ENCODE data around the gene TMBIM1.

Gene TMBIM1

GRCh38 chr2:218235017-218235416 lies 57.3 kb downstream of the TMBIM1 start:
- DNase-seq (ENCODE audit: low spot score), result no peak
- Histone ChIP-seq H3K4me3 (no peak overlapping the region), H3K27ac (no peak overlapping the region)
- no peak for TF ChIP-seq CTCF (IDR thresholded peaks at IDR 0.05)

- H3K4me3 ChIP-seq, result no peak overlapping the region
- no peak for TF ChIP-seq CTCF (IDR thresholded peaks at IDR 0.05)
- H3K27ac ChIP-seq, result no peak overlapping the region
- DNase-seq (ENCODE audit: low spot score), result no peak
Measured at GRCh38 chr2:218234521-218234920, 57.8 kb downstream of the TMBIM1 start.

- DNase-seq (ENCODE audit: low spot score), result no peak
- H3K27ac ChIP-seq, result no peak overlapping the region
- H3K4me3 ChIP-seq, result no peak overlapping the region
- TF ChIP-seq CTCF (IDR thresholded peaks at IDR 0.05), result no peak
Measured at GRCh38 chr2:218233543-218233942, 58.8 kb downstream of the TMBIM1 start.

- peak overlapping the region in 1 of 2 donors; percentile 2 for H3K27ac ChIP-seq
- TF ChIP-seq CTCF (IDR thresholded peaks at IDR 0.05), result no peak
- no peak overlapping the region for H3K4me3 ChIP-seq
- DNase-seq (ENCODE audit: low spot score), result no peak
Measured at GRCh38 chr2:218230882-218231281, 61.4 kb downstream of the TMBIM1 start.

- no peak for DNase-seq (ENCODE audit: low spot score)
- no peak for TF ChIP-seq CTCF (IDR thresholded peaks at IDR 0.05)
- Histone ChIP-seq H3K4me3 (no peak overlapping the region), H3K27ac (peak overlapping the region; percentile 55 to 66)
Measured at GRCh38 chr2:218229851-218230250, 62.5 kb downstream of the TMBIM1 start.

GRCh38 chr2:218229239-218229638 lies 63.1 kb downstream of the TMBIM1 start:
- DNase-seq (ENCODE audit: low spot score), result no peak
- TF ChIP-seq CTCF (IDR thresholded peaks at IDR 0.05), result no peak
- Histone ChIP-seq H3K27ac (peak overlapping the region; percentile 66 to 71), H3K4me3 (peak overlapping the region; percentile 23)

GRCh38 chr2:218228366-218229090 lies 63.8 kb downstream of the TMBIM1 start:
- Histone ChIP-seq H3K27ac (peak overlapping the region; percentile 66 to 71), H3K4me3 (peak overlapping the region; percentile 23)
- DNase-seq (ENCODE audit: low spot score), result no peak
- TF ChIP-seq CTCF (IDR thresholded peaks at IDR 0.05), result no peak
